MM.1S (cell line): Measurements from ENCODE around the gene ZCCHC24.

Experiments
- EZH2 ChIP-seq: fragments of 300-600 bp; sonication (generic); optimal IDR thresholded peaks from 2 replicates; pipeline ENCODE3; 2017; ENCODE audit warnings: low read depth, mild to moderate bottlenecking, antibody characterized with exemption, low read length, mixed read lengths
- EZH2phosphoT487 ChIP-seq: fragments of 300-600 bp; sonication (generic); IDR thresholded peaks from 2 replicates; pipeline ENCODE4 v1.6.1; 2018; ENCODE audit warnings: antibody characterized with exemption, low read length
- TF ChIP-seq, protein P1 (sequence below): fragments of 300-600 bp; sonication (generic); IDR thresholded peaks from 2 replicates; pipeline ENCODE4 v1.5.1; 2016; ENCODE audit warnings: antibody characterized with exemption, low read length, mixed read lengths

DNA sequence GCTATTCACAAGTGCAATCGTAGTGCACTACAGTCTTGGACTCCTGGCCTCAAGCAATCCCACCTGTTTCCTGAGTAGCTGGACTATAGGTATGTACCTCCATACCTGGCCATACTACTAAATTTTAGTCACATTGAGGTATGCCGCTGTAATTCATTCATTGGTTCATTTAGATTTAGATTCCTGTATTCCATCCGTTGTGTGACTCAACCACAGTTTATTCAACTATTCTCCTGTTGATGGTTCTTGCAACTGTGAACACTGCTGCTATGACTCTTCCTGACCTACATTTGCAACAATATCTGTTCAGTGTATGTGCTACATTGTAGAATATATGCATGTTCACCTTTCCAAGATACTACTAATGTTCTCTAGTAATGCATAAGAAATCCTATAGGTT, 8.0 kb upstream of the ZCCHC24 start:
- TF ChIP-seq, protein P1, sequence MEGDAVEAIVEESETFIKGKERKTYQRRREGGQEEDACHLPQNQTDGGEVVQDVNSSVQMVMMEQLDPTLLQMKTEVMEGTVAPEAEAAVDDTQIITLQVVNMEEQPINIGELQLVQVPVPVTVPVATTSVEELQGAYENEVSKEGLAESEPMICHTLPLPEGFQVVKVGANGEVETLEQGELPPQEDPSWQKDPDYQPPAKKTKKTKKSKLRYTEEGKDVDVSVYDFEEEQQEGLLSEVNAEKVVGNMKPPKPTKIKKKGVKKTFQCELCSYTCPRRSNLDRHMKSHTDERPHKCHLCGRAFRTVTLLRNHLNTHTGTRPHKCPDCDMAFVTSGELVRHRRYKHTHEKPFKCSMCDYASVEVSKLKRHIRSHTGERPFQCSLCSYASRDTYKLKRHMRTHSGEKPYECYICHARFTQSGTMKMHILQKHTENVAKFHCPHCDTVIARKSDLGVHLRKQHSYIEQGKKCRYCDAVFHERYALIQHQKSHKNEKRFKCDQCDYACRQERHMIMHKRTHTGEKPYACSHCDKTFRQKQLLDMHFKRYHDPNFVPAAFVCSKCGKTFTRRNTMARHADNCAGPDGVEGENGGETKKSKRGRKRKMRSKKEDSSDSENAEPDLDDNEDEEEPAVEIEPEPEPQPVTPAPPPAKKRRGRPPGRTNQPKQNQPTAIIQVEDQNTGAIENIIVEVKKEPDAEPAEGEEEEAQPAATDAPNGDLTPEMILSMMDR, result no peak
- TF ChIP-seq EZH2phosphoT487 (no peak), EZH2 (no peak)
